CD4-positive, CD25-positive, alpha-beta regulatory T cell (primary cell): ENCODE results near the gene MZF1. TPM values are rescaled to one million over a fixed set of nuclear protein-coding genes. Genes with fewer than 3 reads are reported as not detected.

ENCODE experiments used
- ATAC-seq, 2 donors: fragments of 150-1000 bp; cut with Tn5 transposase; one replicate each; pipeline ENCODE4 v1.10.0; 2021; ENCODE audit warnings: low read depth in 2 of 2, moderate number of reproducible peaks in 2 of 2, moderate library complexity in 1 of 2
- DNase-seq, 3 donors: peaks; one replicate each; pipeline versions ENCODE4 v3.0.0 to v3.0.0-alpha.2; 2012 to 2022; ENCODE audit warnings: mixed read lengths in 1 of 3
- H3K27ac ChIP-seq: one replicate; pipeline ENCODE4 v1.7.0; 2013; ENCODE audit warnings: mild to moderate bottlenecking, low read length; ENCODE audit not compliant: insufficient read depth, poor library complexity, severe bottlenecking
- H3K27me3 ChIP-seq: one replicate; pipeline ENCODE4 v1.7.0; 2013; ENCODE audit warnings: low read length; ENCODE audit not compliant: control insufficient read depth, insufficient read depth
- H3K36me3 ChIP-seq: one replicate; pipeline ENCODE4 v1.7.0; 2013; ENCODE audit warnings: mild to moderate bottlenecking, low read length, moderate library complexity; ENCODE audit not compliant: control insufficient read depth, insufficient read depth
- H3K4me1 ChIP-seq: 2 replicates; pipeline ENCODE4 v1.7.0; 2013; ENCODE audit warnings: mild to moderate bottlenecking, low read length; ENCODE audit not compliant: insufficient read depth, control insufficient read depth, poor library complexity, severe bottlenecking
- H3K4me3 ChIP-seq: one replicate; pipeline ENCODE4 v1.7.0; 2013; ENCODE audit warnings: low read depth, mild to moderate bottlenecking, low read length, moderate library complexity
- H3K9me3 ChIP-seq, 2 experiments: 1 replicate in 1 of 2; 2 replicates in 1 of 2; pipeline ENCODE4 v1.7.0; 2013; ENCODE audit warnings: low read length in 2 of 2, mild to moderate bottlenecking in 1 of 2, moderate library complexity in 1 of 2; ENCODE audit not compliant: control insufficient read depth in 2 of 2
- H3K27ac Mint-ChIP-seq, 3 donors: one replicate each; pipeline ENCODE4 v1.8.0; 2020 to 2022; ENCODE audit warnings: mild to moderate bottlenecking in 3 of 3, mixed read lengths in 3 of 3, moderate library complexity in 2 of 3
- H3K27me3 Mint-ChIP-seq: one replicate; pipeline ENCODE4 v1.8.0; 2022; ENCODE audit warnings: mild to moderate bottlenecking, mixed read lengths
- H3K36me3 Mint-ChIP-seq: one replicate; pipeline ENCODE4 v1.8.0; 2020; ENCODE audit warnings: mixed read lengths
- H3K4me1 Mint-ChIP-seq, 4 donors: one replicate each; pipeline ENCODE4 v1.8.0; 2020 to 2022; ENCODE audit warnings: mixed read lengths in 4 of 4, mild to moderate bottlenecking in 1 of 4
- H3K4me3 Mint-ChIP-seq, 4 donors: one replicate each; pipeline ENCODE4 v1.8.0; 2020 to 2022; ENCODE audit warnings: mild to moderate bottlenecking in 4 of 4, mixed read lengths in 4 of 4, moderate library complexity in 3 of 4
- H3K9me3 Mint-ChIP-seq, 7 donors: one replicate each; pipeline ENCODE4 v1.8.0; 2020 to 2022; ENCODE audit warnings: mixed read lengths in 7 of 7, mild to moderate bottlenecking in 3 of 7, moderate library complexity in 2 of 7
- polyA plus RNA-seq, 4 donors: library from polyadenylated mRNA; unstranded; fragments of 300-500 nt; fragmentation: Illumina TruSeq; gene quantifications; one replicate each; pipeline ENCODE4 v1.2.3, GENCODE V29; 2021
- total RNA-seq: library from RNA; stranded (reverse); gene quantifications from one replicate; pipeline ENCODE4 v1.2.3, GENCODE V29; 2022

MZF1 gene
- total and polyA plus RNA-seq, 5 donors from 2014 or later = 7.4 to 15.6 (median 7.9) TPM

- peaks cover 0 to 2% (median 0%) of the 10 kb centered on the region in 7 donors for H3K9me3 Mint-ChIP-seq
- ATAC-seq = no peak
Observed at GRCh38 chr19:58568453-58569130, 4.5 kb downstream of the MZF1 start.

GRCh38 chr19:58566989-58567388 lies 6.1 kb downstream of the MZF1 start:
- Mint-ChIP-seq H3K9me3 (peaks cover 0 to 5% (median 0%) of the 10 kb centered on the region in 7 donors), H3K4me3 (no peak overlapping the region), H3K36me3 (peaks cover 8% of the 10 kb centered on the region), H3K4me1 (peaks cover 0 to 25% (median 15%) of the 10 kb centered on the region in 4 donors), H3K27me3 (no peaks in the 10 kb centered on the region), H3K27ac (no peak overlapping the region)
- Histone ChIP-seq H3K27me3 (no peaks in the 10 kb centered on the region), H3K9me3 (no peaks in the 10 kb centered on the region), H3K4me1 (peaks cover 22% of the 10 kb centered on the region), H3K36me3 (no peaks in the 10 kb centered on the region), H3K27ac (no peak overlapping the region), H3K4me3 (no peak overlapping the region)
- no peak for ATAC-seq
- no peak for DNase-seq

More at GRCh38 chr19:58568453-58569130, 4.5 kb downstream of the MZF1 start:
- Histone ChIP-seq H3K27me3 (no peaks in the 10 kb centered on the region), H3K4me1 (peaks cover 13% of the 10 kb centered on the region), H3K4me3 (no peak overlapping the region), H3K36me3 (no peaks in the 10 kb centered on the region), H3K9me3 (no peaks in the 10 kb centered on the region), H3K27ac (no peak overlapping the region)
- H3K27me3 Mint-ChIP-seq = peaks cover 8% of the 10 kb centered on the region
- peak overlapping the region in 2 of 3 donors; percentile 71 to 76 for H3K27ac Mint-ChIP-seq
- peaks cover 8% of the 10 kb centered on the region for H3K36me3 Mint-ChIP-seq
- H3K4me1 Mint-ChIP-seq = peaks cover 0 to 28% (median 22%) of the 10 kb centered on the region in 4 donors
- H3K4me3 Mint-ChIP-seq = peak overlapping the region in 2 of 4 donors; percentile 43 to 49
- DNase-seq = peak in 1 of 3 donors; percentile 0

GRCh38 chr19:58563823-58564222 lies 9.3 kb downstream of the MZF1 start:
- Histone ChIP-seq H3K4me1 (peaks cover 39% of the 10 kb centered on the region), H3K27me3 (no peaks in the 10 kb centered on the region), H3K9me3 (no peaks in the 10 kb centered on the region), H3K4me3 (no peak overlapping the region), H3K36me3 (no peaks in the 10 kb centered on the region), H3K27ac (no peak overlapping the region)
- ATAC-seq = no peak
- Mint-ChIP-seq H3K36me3 (peaks cover 11% of the 10 kb centered on the region), H3K9me3 (peaks cover 0 to 5% (median 0%) of the 10 kb centered on the region in 7 donors), H3K27ac (peak overlapping the region in 1 of 3 donors; percentile 64), H3K4me1 (peaks cover 0 to 47% (median 25%) of the 10 kb centered on the region in 4 donors), H3K4me3 (peak overlapping the region; percentile 62 to 97 (median 80)), H3K27me3 (no peaks in the 10 kb centered on the region)
- DNase-seq = no peak

- Histone ChIP-seq H3K27ac (no peak overlapping the region), H3K36me3 (no peaks in the 10 kb centered on the region), H3K9me3 (no peaks in the 10 kb centered on the region), H3K4me1 (peaks cover 39% of the 10 kb centered on the region), H3K4me3 (peak overlapping the region; percentile 41), H3K27me3 (no peaks in the 10 kb centered on the region)
- H3K4me1 Mint-ChIP-seq = peaks cover 0 to 47% (median 27%) of the 10 kb centered on the region in 4 donors
- ATAC-seq (no peak), DNase-seq (no peak)
- H3K27ac Mint-ChIP-seq = peak overlapping the region in 2 of 3 donors; percentile 75 to 78
- H3K4me3 Mint-ChIP-seq = peak overlapping the region; percentile 89 to 97 (median 96)
- no peaks in the 10 kb centered on the region for H3K27me3 Mint-ChIP-seq
- H3K9me3 Mint-ChIP-seq = peaks cover 0 to 5% (median 0%) of the 10 kb centered on the region in 7 donors
- H3K36me3 Mint-ChIP-seq = peaks cover 7% of the 10 kb centered on the region
Observed at GRCh38 chr19:58563034-58563573, 10.0 kb downstream of the MZF1 start.

GRCh38 chr19:58562122-58563033 lies 10.8 kb downstream of the MZF1 start:
- H3K27me3 ChIP-seq = no peaks in the 10 kb centered on the region
- Mint-ChIP-seq H3K27me3 (no peaks in the 10 kb centered on the region), H3K4me1 (peaks cover 0 to 55% (median 32%) of the 10 kb centered on the region in 4 donors), H3K27ac (peak overlapping the region in 2 of 3 donors; percentile 75 to 78), H3K9me3 (peaks cover 0 to 5% (median 0%) of the 10 kb centered on the region in 7 donors), H3K4me3 (peak overlapping the region; percentile 89 to 97 (median 96)), H3K36me3 (peaks cover 5% of the 10 kb centered on the region)
- H3K36me3 ChIP-seq = no peaks in the 10 kb centered on the region
- H3K27ac ChIP-seq = peak overlapping the region; percentile 61
- peak in 2 of 3 donors; percentile 41 to 74 for DNase-seq
- H3K4me3 ChIP-seq = peak overlapping the region; percentile 41
- H3K4me1 ChIP-seq = peaks cover 46% of the 10 kb centered on the region
- no peaks in the 10 kb centered on the region for H3K9me3 ChIP-seq
- no peak for ATAC-seq

GRCh38 chr19:58561373-58562121 lies 11.6 kb downstream of the MZF1 start:
- Mint-ChIP-seq H3K27me3 (no peaks in the 10 kb centered on the region), H3K4me3 (peak overlapping the region; percentile 88 to 97 (median 96)), H3K36me3 (peaks cover 5% of the 10 kb centered on the region), H3K27ac (peak overlapping the region in 2 of 3 donors; percentile 74 to 98), H3K4me1 (peaks cover 0 to 63% (median 34%) of the 10 kb centered on the region in 4 donors), H3K9me3 (peaks cover 0 to 6% (median 0%) of the 10 kb centered on the region in 7 donors)
- peaks cover 54% of the 10 kb centered on the region for H3K4me1 ChIP-seq
- no peak overlapping the region for H3K4me3 ChIP-seq
- no peak for DNase-seq
- peaks cover 4% of the 10 kb centered on the region for H3K36me3 ChIP-seq
- H3K27me3 ChIP-seq = no peaks in the 10 kb centered on the region
- ATAC-seq = no peak
- H3K9me3 ChIP-seq = no peaks in the 10 kb centered on the region
- H3K27ac ChIP-seq = peak overlapping the region; percentile 61

- Mint-ChIP-seq H3K4me1 (peaks cover 0 to 69% (median 37%) of the 10 kb centered on the region in 4 donors), H3K27me3 (no peaks in the 10 kb centered on the region), H3K9me3 (peaks cover 0 to 6% (median 0%) of the 10 kb centered on the region in 7 donors), H3K36me3 (peaks cover 9% of the 10 kb centered on the region), H3K4me3 (peak overlapping the region; percentile 88 to 97 (median 96)), H3K27ac (peak overlapping the region in 2 of 3 donors; percentile 74 to 98)
- peaks cover 10% of the 10 kb centered on the region for H3K36me3 ChIP-seq
- H3K4me3 ChIP-seq = no peak overlapping the region
- no peaks in the 10 kb centered on the region for H3K27me3 ChIP-seq
- no peak for ATAC-seq
- no peak for DNase-seq
- peaks cover 56% of the 10 kb centered on the region for H3K4me1 ChIP-seq
- no peak overlapping the region for H3K27ac ChIP-seq
- H3K9me3 ChIP-seq = no peaks in the 10 kb centered on the region
Observed at GRCh38 chr19:58560921-58561320, 12.2 kb downstream of the MZF1 start.
